Smooth muscle cell (in vitro differentiated cells): ENCODE results near the gene TNFSF10. TPM values are rescaled to one million over a fixed set of nuclear protein-coding genes. Genes with fewer than 3 reads are reported as not detected.
"Not testable (repeated sequence)": the region's sequence is repeated elsewhere in the genome, so short reads cannot be mapped to it uniquely, and the experiment has no call there.

Experiments
- DNase-seq: peaks from one replicate; lab custom pipeline; 2025; ENCODE audit not compliant: unreplicated experiment; lab: John Stamatoyannopoulos, UW
- H2AFZ ChIP-seq: fragments of 200-600 bp; sonication (generic); 2 replicates; pipeline ENCODE4 v1.6.0; 2016; ENCODE audit warnings: antibody characterized with exemption, low read depth, mild to moderate bottlenecking
- H3F3A ChIP-seq: fragments of 200-600 bp; sonication (generic); 2 replicates; pipeline ENCODE4 v1.6.0; 2017; ENCODE audit warnings: antibody characterized with exemption, low read depth
- H3K27ac ChIP-seq: fragments of 200-600 bp; sonication (generic); 2 replicates; pipeline ENCODE4 v1.5.1; 2016; ENCODE audit warnings: low read depth, mild to moderate bottlenecking
- H3K27me3 ChIP-seq: fragments of 200-600 bp; sonication (generic); 2 replicates; pipeline ENCODE4 v1.6.1; 2016; ENCODE audit warnings: low read depth, mild to moderate bottlenecking
- H3K36me3 ChIP-seq: fragments of 200-600 bp; sonication (generic); 2 replicates; pipeline ENCODE4 v1.5.1; 2016; ENCODE audit warnings: low read depth
- H3K4me1 ChIP-seq: fragments of 200-600 bp; sonication (generic); 2 replicates; pipeline ENCODE4 v1.5.1; 2016; ENCODE audit warnings: low read depth
- H3K4me2 ChIP-seq: fragments of 200-600 bp; sonication (generic); 2 replicates; pipeline ENCODE4 v1.6.0; 2016; ENCODE audit warnings: mild to moderate bottlenecking
- H3K4me3 ChIP-seq: fragments of 200-600 bp; sonication (generic); 2 replicates; pipeline ENCODE4 v1.5.1; 2016; ENCODE audit warnings: mild to moderate bottlenecking
- H3K79me2 ChIP-seq: fragments of 200-600 bp; sonication (generic); 2 replicates; pipeline ENCODE4 v1.6.0; 2016; ENCODE audit warnings: low read depth, mild to moderate bottlenecking
- H3K9ac ChIP-seq: fragments of 200-600 bp; sonication (generic); 2 replicates; pipeline ENCODE4 v1.6.0; 2016; ENCODE audit warnings: low read depth
- H3K9me3 ChIP-seq: fragments of 200-600 bp; sonication (generic); replicated peaks from 2 replicates; pipeline ENCODE4 v1.5.1; 2016; ENCODE audit warnings: low read depth
- H4K20me1 ChIP-seq: fragments of 200-600 bp; sonication (generic); 2 replicates; pipeline ENCODE4 v1.6.0; 2016; ENCODE audit warnings: low read depth
- WGBS: methylation state at CpG from one replicate; pipeline ENCODE4 v1.1.7; 2016; ENCODE audit warnings: low lambda C conversion rate; 5-methylcytosine and 5-hydroxymethylcytosine counted together
- polyA plus RNA-seq: library from polyadenylated mRNA; unstranded; fragments of >200 nt; fragmentation: Nextera tagmentation; extraction: Ambion mirVana; gene quantifications from 2 replicates; pipeline ENCODE4 v1.2.1, GENCODE V29; 2016
- total RNA-seq: library from RNA; depleted of rRNA; stranded (reverse); fragments of >200 nt; gene quantifications from 2 replicates; pipeline ENCODE4 v1.2.3, GENCODE V29; 2014
- TF ChIP-seq, protein P1 (sequence below): fragments of 200-600 bp; sonication (generic); IDR thresholded peaks from 2 replicates; pipeline ENCODE4 v1.5.1; 2017; ENCODE audit warnings: borderline replicate concordance, mild to moderate bottlenecking, antibody characterized with exemption; ENCODE audit not compliant: insufficient read depth, poor library complexity, severe bottlenecking

The TNFSF10 gene
- total and polyA plus RNA-seq, 2 experiments from 2014 or later, result 22.4 to 37.1 TPM

DNA sequence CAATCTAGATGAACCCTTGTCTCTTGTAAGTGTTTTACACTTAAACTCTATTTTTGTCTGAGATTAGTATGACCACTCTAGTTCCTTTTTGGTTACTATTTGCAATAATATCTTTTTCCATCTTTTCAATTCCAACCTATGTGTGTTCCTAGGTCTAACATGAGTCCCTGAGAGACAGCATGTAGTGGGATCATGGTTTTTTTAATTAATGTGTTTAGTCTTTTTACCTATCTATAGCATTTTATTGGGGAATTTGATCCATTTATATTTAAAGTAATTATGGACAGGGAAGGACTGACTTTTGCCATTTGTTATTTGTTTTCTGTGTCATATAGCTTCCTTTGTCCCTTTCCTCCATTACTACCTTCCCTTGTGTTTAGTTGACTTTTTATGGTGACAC lies 21.7 kb downstream of the TNFSF10 start:
- Histone ChIP-seq H3K4me3 (no peak overlapping the region), H2AFZ (no peak overlapping the region), H3K36me3 (no peaks in the 10 kb centered on the region), H3F3A (no peaks in the 10 kb centered on the region), H3K9me3 (no peaks in the 10 kb centered on the region), H4K20me1 (no peaks in the 10 kb centered on the region), H3K27me3 (no peaks in the 10 kb centered on the region), H3K4me2 (no peak overlapping the region), H3K4me1 (no peaks in the 10 kb centered on the region), H3K79me2 (no peaks in the 10 kb centered on the region), H3K9ac (no peak overlapping the region), H3K27ac (no peak overlapping the region)
- DNase-seq, result no peak
- TF ChIP-seq, protein P1, sequence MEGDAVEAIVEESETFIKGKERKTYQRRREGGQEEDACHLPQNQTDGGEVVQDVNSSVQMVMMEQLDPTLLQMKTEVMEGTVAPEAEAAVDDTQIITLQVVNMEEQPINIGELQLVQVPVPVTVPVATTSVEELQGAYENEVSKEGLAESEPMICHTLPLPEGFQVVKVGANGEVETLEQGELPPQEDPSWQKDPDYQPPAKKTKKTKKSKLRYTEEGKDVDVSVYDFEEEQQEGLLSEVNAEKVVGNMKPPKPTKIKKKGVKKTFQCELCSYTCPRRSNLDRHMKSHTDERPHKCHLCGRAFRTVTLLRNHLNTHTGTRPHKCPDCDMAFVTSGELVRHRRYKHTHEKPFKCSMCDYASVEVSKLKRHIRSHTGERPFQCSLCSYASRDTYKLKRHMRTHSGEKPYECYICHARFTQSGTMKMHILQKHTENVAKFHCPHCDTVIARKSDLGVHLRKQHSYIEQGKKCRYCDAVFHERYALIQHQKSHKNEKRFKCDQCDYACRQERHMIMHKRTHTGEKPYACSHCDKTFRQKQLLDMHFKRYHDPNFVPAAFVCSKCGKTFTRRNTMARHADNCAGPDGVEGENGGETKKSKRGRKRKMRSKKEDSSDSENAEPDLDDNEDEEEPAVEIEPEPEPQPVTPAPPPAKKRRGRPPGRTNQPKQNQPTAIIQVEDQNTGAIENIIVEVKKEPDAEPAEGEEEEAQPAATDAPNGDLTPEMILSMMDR, result no peak

DNA sequence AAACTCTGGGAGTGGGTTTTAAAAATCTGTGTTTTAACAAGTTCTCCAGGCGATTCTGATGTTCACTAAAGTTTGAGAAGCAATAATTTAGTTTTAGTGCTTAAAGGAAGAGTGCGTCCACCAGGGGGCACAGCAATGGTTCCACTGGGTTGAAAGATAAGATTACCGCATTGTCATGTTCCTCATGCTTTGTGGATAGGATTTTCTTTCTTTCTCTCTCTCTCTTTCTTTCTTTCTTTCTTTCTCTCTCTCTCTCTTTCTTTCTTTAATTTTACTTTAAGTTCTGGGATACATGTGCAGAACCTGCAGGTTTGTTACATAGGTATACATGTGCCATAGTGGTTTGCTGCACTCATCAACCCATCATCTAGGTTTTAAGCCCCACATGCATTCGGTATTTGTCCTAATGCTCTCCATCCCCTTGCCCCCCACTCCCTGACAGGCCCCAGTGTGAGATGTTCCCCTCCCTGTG lies 33.0 kb downstream of the TNFSF10 start:
- peak overlapping the region; percentile 73 for H2AFZ ChIP-seq
- H3K4me1 ChIP-seq, H3K27ac ChIP-seq, H3K79me2 ChIP-seq, H3K4me2 ChIP-seq, H3K9ac ChIP-seq, H4K20me1 ChIP-seq, H3K27me3 ChIP-seq, H3F3A ChIP-seq, H3K36me3 ChIP-seq, H3K4me3 ChIP-seq, H3K9me3 ChIP-seq: not testable (repeated sequence)
- peak; percentile 2 for DNase-seq
- TF ChIP-seq, protein P1, result peak; percentile 85
- 26% methylated on average over 4 of the region's 4 CpGs for WGBS

DNA sequence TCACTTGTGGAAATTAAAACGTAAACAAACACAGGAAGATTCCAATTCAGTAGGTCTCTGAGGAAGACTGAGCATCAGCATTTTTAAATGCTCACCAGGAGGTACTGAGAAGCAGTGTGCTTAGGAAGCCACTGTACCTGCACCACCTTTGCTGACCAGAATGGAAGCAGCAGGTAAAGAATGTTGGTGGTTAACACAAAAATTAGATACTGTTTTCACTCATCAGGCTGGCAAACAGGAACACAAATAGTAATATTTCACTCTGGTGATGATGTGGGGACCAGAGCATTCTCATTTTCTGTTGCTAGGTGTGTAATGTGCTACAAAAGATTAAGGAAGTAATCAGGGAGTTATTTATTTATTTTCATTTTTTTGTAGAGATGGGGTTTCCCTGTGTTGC lies 45.1 kb downstream of the TNFSF10 start:
- peaks cover 8% of the 10 kb centered on the region for H3K27me3 ChIP-seq
- no peak overlapping the region for H3K27ac ChIP-seq
- H3F3A ChIP-seq, result no peaks in the 10 kb centered on the region
- TF ChIP-seq, protein P1, result no peak
- no peaks in the 10 kb centered on the region for H3K9me3 ChIP-seq
- WGBS, result 83% methylated on average over 1 of the region's 1 CpG
- no peak overlapping the region for H3K9ac ChIP-seq
- H3K4me2 ChIP-seq, result no peak overlapping the region
- H3K4me3 ChIP-seq, result no peak overlapping the region
- no peaks in the 10 kb centered on the region for H4K20me1 ChIP-seq
- no peak for DNase-seq
- no peak overlapping the region for H2AFZ ChIP-seq
- no peaks in the 10 kb centered on the region for H3K79me2 ChIP-seq
- H3K36me3 ChIP-seq, result no peaks in the 10 kb centered on the region
- peaks cover 5% of the 10 kb centered on the region for H3K4me1 ChIP-seq

DNA sequence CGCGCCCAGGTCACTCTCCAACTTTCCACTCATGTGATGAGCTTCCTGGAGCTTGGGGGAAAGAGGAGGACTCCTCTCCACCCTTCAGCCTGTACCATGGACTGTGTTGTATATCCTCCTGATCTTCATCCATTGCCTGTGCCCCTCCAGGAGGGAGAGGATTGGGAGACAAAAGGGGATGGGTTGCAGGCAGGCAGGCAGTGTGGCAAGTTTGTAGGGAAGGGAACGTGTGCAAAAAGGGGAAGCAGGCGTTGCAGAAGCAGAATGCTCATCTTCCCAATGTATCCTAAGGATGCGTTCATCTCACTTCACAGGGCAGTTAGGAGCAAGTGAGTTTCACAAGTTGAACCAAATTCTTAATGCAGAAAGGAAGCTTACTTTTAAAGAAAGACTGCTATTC lies 46.9 kb downstream of the TNFSF10 start:
- H2AFZ ChIP-seq, result peak overlapping the region; percentile 96
- peaks cover 7% of the 10 kb centered on the region for H3K27me3 ChIP-seq
- H3K79me2 ChIP-seq, result no peaks in the 10 kb centered on the region
- no peak overlapping the region for H3K27ac ChIP-seq
- no peaks in the 10 kb centered on the region for H3K36me3 ChIP-seq
- H3K4me1 ChIP-seq, result peaks cover 5% of the 10 kb centered on the region
- H3F3A ChIP-seq, result no peaks in the 10 kb centered on the region
- no peak overlapping the region for H3K9ac ChIP-seq
- TF ChIP-seq, protein P1, result no peak
- H3K9me3 ChIP-seq, result no peaks in the 10 kb centered on the region
- H4K20me1 ChIP-seq, result no peaks in the 10 kb centered on the region
- peak overlapping the region; percentile 71 for H3K4me3 ChIP-seq
- peak overlapping the region; percentile 89 for H3K4me2 ChIP-seq
- 88% methylated on average over 5 of the region's 5 CpGs for WGBS
- DNase-seq, result no peak
